HCT116 (cell line): Measurements from ENCODE around the gene OSER1.

Experiments
- CTCF ChIP-seq, 3 experiments: fragments of 200-600 bp in 1 of 3; sonication (generic) in 1 of 3; IDR thresholded peaks in 2 of 3; conservative IDR thresholded peaks in 1 of 3; 2 replicates each; pipeline ENCODE4 v1.5.1; 2012 to 2017; ENCODE audit warnings: low read depth in 2 of 3, low read length in 2 of 3, antibody characterized with exemption in 1 of 3, borderline replicate concordance in 1 of 3, control low read depth in 1 of 3, mild to moderate bottlenecking in 1 of 3, mixed read lengths in 1 of 3, mixed run types in 1 of 3, moderate library complexity in 1 of 3; ENCODE audit not compliant: insufficient read depth in 1 of 3
- EZH2 ChIP-seq: fragments of 200-600 bp; sonication (generic); IDR thresholded peaks from 2 replicates; pipeline ENCODE4 v1.6.1; 2017; ENCODE audit warnings: antibody characterized with exemption, mixed run types
- POLR2A ChIP-seq: IDR thresholded peaks from 2 replicates; pipeline ENCODE4 v1.7.0; 2011; ENCODE audit warnings: borderline replicate concordance; ENCODE audit not compliant: insufficient read depth, insufficient read length; ENCODE audit errors: extremely low read depth
- RAD21 ChIP-seq: IDR thresholded peaks from 2 replicates; pipeline ENCODE4 v1.6.1; 2012; ENCODE audit warnings: low read depth, mild to moderate bottlenecking
- TF ChIP-seq, protein P1 (sequence below): IDR thresholded peaks from 2 replicates; pipeline ENCODE4 v1.6.1; 2011; ENCODE audit warnings: mild to moderate bottlenecking, low read length, moderate library complexity; ENCODE audit not compliant: insufficient replicate concordance; ENCODE audit errors: extremely low read depth

DNA sequence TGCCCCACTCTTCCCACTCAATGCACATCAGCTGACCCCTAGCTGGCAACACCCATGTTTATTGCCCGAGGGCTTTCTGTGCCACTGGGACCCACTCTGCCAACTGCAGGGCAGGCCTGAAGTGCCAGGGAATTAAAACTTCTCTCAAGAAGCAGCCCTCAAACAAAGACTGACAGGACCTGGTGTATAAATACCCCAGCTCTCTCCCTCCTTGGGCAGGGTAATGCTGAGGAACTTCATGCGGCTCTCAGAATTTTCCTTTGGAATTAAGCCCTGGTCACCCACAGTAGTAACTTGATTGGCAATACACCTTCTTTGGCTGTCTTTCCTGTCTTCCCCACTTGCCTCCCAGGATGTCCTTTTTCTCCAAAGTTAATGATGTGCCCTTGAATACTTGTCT is 31.2 kb upstream of the OSER1 start:
- TF ChIP-seq EZH2 (no peak), CTCF (IDR thresholded peaks at IDR 0.05 in 2 of 3, conservative IDR thresholded peaks at IDR 0.05 in 1 of 3; ENCODE audit: borderline replicate concordance in 1 of 3, insufficient read depth in 1 of 3, low read depth in 2 of 3, low read length in 2 of 3) (no peak), POLR2A (no peak), RAD21 (no peak)
- TF ChIP-seq, protein P1, sequence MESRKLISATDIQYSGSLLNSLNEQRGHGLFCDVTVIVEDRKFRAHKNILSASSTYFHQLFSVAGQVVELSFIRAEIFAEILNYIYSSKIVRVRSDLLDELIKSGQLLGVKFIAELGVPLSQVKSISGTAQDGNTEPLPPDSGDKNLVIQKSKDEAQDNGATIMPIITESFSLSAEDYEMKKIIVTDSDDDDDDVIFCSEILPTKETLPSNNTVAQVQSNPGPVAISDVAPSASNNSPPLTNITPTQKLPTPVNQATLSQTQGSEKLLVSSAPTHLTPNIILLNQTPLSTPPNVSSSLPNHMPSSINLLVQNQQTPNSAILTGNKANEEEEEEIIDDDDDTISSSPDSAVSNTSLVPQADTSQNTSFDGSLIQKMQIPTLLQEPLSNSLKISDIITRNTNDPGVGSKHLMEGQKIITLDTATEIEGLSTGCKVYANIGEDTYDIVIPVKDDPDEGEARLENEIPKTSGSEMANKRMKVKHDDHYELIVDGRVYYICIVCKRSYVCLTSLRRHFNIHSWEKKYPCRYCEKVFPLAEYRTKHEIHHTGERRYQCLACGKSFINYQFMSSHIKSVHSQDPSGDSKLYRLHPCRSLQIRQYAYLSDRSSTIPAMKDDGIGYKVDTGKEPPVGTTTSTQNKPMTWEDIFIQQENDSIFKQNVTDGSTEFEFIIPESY = no peak
